Fibroblast of lung (primary cell): ENCODE data around the gene ARL16. TPM values are rescaled to one million over a fixed set of nuclear protein-coding genes. Genes with fewer than 3 reads are reported as not detected.
A peak's percentile ranks its signal among the peaks of the same experiment; 100 is the strongest.

Experiments
- DNase-seq, 2 donors: peaks; one replicate each; pipeline versions ENCODE4 v3.0.0 to v3.0.0-alpha.2; 2010; ENCODE audit warnings: low read depth in 2 of 2
- H2AFZ ChIP-seq: 2 replicates; pipeline ENCODE4 v1.5.1; 2012; ENCODE audit warnings: low read length, control low read depth, inconsistent platforms
- H3K27ac ChIP-seq: 2 replicates; pipeline ENCODE4 v1.5.1; 2011; ENCODE audit warnings: low read length, control low read depth; ENCODE audit not compliant: insufficient read depth
- H3K27me3 ChIP-seq: 2 replicates; pipeline ENCODE4 v1.5.1; 2011; ENCODE audit warnings: mild to moderate bottlenecking, low read length; ENCODE audit not compliant: control insufficient read depth, insufficient read depth
- H3K36me3 ChIP-seq: 2 replicates; pipeline ENCODE4 v1.5.1; 2011; ENCODE audit warnings: low read length; ENCODE audit not compliant: control insufficient read depth, insufficient read depth
- H3K4me1 ChIP-seq: 2 replicates; pipeline ENCODE4 v1.5.1; 2011; ENCODE audit warnings: low read length; ENCODE audit not compliant: control insufficient read depth, insufficient read depth; ENCODE audit errors: extremely low read depth
- H3K4me2 ChIP-seq: 2 replicates; pipeline ENCODE4 v1.5.1; 2011; ENCODE audit warnings: low read length, control low read depth; ENCODE audit not compliant: insufficient read depth; ENCODE audit errors: extremely low read depth
- H3K4me3 ChIP-seq, 4 experiments: fragments of 200-600 bp in 1 of 4; sonication (generic) in 1 of 4; replicated peaks in 1 of 4; 2 replicates each; pipeline ENCODE4 v1.5.1; 2011 to 2016; ENCODE audit warnings: low read length in 4 of 4, low read depth in 3 of 4, mild to moderate bottlenecking in 3 of 4, control low read depth in 2 of 4, inconsistent platforms in 1 of 4, mixed read lengths in 1 of 4; ENCODE audit not compliant: insufficient read depth in 1 of 4; ENCODE audit errors: control extremely low read depth in 1 of 4
- H3K79me2 ChIP-seq: 2 replicates; pipeline ENCODE4 v1.5.1; 2012; ENCODE audit warnings: mild to moderate bottlenecking, low read length, inconsistent platforms; ENCODE audit not compliant: control insufficient read depth, insufficient read depth
- H3K9ac ChIP-seq: 2 replicates; pipeline ENCODE4 v1.5.1; 2011; ENCODE audit warnings: mild to moderate bottlenecking, low read length, control low read depth; ENCODE audit not compliant: insufficient read depth
- H3K9me3 ChIP-seq: 2 replicates; pipeline ENCODE4 v1.5.1; 2012; ENCODE audit warnings: low read depth, low read length; ENCODE audit not compliant: control insufficient read depth, insufficient read depth
- H4K20me1 ChIP-seq: 2 replicates; pipeline ENCODE4 v1.5.1; 2011; ENCODE audit warnings: low read length; ENCODE audit not compliant: control insufficient read depth, insufficient read depth; ENCODE audit errors: extremely low read depth
- CTCF ChIP-seq, 2 donors: IDR thresholded peaks in 1 of 2; conservative IDR thresholded peaks in 1 of 2; 1 replicate in 1 of 2; 2 replicates in 1 of 2; pipeline ENCODE4 v1.5.1; 2011 to 2012; ENCODE audit warnings: low read length in 2 of 2, control low read depth in 1 of 2, inconsistent platforms in 1 of 2, low read depth in 1 of 2, mild to moderate bottlenecking in 1 of 2
- EZH2 ChIP-seq: IDR thresholded peaks from 2 replicates; pipeline ENCODE4 v1.5.1; 2012; ENCODE audit warnings: low read length, control low read depth, mild to moderate bottlenecking; ENCODE audit errors: missing control alignments
- polyA plus RNA-seq, 2 donors: library from polyadenylated mRNA; depleted of rRNA in 1 of 2; stranded (reverse) in 1 of 2; unstranded in 1 of 2; fragments of >200 nt; gene quantifications; 2 replicates each; pipeline ENCODE4 v1.2.1, GENCODE V29; 2011 to 2012; ENCODE audit warnings: missing spikeins in 1 of 2
- total RNA-seq: library from RNA; depleted of rRNA; stranded (reverse); fragments of >200 nt; gene quantifications from 2 replicates; pipeline ENCODE4 v1.2.1, GENCODE V29; 2014

The ARL16 gene
- total and polyA plus RNA-seq, 2 donors (not counting 1 experiment from before 2014, with no cell fraction given): 28.1 to 35.8 TPM

DNA sequence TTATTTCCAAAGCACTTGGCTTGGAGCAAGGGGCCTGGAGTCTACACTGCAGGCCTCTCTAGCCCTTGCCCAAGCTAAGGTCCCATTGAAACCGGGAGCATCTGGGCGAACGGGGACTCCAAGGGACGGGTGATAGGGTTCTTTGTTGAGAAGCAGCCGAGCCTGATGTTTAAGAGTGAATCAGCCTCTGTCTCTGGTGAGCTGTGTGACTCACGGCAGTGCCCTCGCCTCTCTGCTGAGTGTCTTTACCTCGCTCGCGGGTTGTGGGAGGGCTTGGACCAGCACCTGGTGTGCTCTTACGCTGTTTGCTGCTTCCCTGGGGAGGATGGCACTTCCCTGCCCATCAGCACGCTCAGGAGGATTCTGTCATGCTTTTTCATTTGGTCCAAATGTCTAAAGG, 1.5 kb upstream of the ARL16 start:
- peak; percentile 28 to 76 for DNase-seq
- peak overlapping the region; percentile 100 for H3K4me2 ChIP-seq
- H3K79me2 ChIP-seq: peaks cover 81% of the 10 kb centered on the region
- no peaks in the 10 kb centered on the region for H3K27me3 ChIP-seq
- H3K27ac ChIP-seq: peak overlapping the region; percentile 96
- no peaks in the 10 kb centered on the region for H3K9me3 ChIP-seq
- peaks cover 42% of the 10 kb centered on the region for H3K36me3 ChIP-seq
- H3K9ac ChIP-seq: peak overlapping the region; percentile 97
- no peak overlapping the region for H2AFZ ChIP-seq
- peak overlapping the region; percentile 62 to 92 (median 80) for H3K4me3 ChIP-seq
- TF ChIP-seq CTCF (conservative IDR thresholded peaks at IDR 0.05 in 1 of 2, IDR thresholded peaks at IDR 0.05 in 1 of 2; ENCODE audit: low read depth in 1 of 2, low read length in 2 of 2) (no peak), EZH2 (no peak)
- peaks cover 2% of the 10 kb centered on the region for H4K20me1 ChIP-seq
- peaks cover 12% of the 10 kb centered on the region for H3K4me1 ChIP-seq

DNA sequence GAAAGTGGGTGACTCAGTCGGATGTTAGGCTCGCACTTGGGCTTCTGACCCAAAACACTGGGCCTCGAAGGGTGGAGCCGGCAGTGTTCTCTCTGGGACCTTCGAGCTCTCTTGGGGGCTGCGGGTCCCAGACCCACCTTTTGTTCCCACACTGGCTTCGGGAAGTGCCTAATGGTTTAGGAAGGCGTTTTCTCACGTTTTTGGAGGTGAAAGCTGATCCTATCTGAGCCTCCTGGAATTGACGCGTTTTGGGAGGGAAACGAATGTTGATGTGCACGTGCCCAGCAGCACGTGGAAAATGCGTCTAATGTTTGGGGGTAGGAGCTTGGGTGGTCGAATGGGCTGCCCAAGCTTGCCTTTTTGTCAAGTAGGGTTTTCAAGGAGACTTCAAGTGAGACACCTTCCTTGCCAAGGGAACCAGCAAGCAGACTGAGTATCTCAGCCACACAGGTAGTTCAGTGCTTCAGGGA, 880 bp upstream of the ARL16 start:
- Histone ChIP-seq H3K27me3 (no peaks in the 10 kb centered on the region), H3K27ac (peak overlapping the region; percentile 96), H2AFZ (no peak overlapping the region), H3K9ac (peak overlapping the region; percentile 97), H3K4me3 (peak overlapping the region; percentile 62 to 92 (median 80)), H3K4me1 (peaks cover 12% of the 10 kb centered on the region), H3K9me3 (no peaks in the 10 kb centered on the region), H4K20me1 (peaks cover 2% of the 10 kb centered on the region), H3K36me3 (peaks cover 37% of the 10 kb centered on the region), H3K79me2 (peaks cover 74% of the 10 kb centered on the region), H3K4me2 (peak overlapping the region; percentile 100)
- no peak for TF ChIP-seq EZH2
- no peak for TF ChIP-seq CTCF (conservative IDR thresholded peaks at IDR 0.05 in 1 of 2, IDR thresholded peaks at IDR 0.05 in 1 of 2; ENCODE audit: low read depth in 1 of 2, low read length in 2 of 2)
- DNase-seq: peak in 1 of 2 donors; percentile 84

- Histone ChIP-seq H3K4me1 (peaks cover 12% of the 10 kb centered on the region), H3K27ac (peak overlapping the region; percentile 94), H3K79me2 (peaks cover 61% of the 10 kb centered on the region), H2AFZ (peak overlapping the region; percentile 57), H3K36me3 (peaks cover 24% of the 10 kb centered on the region), H3K27me3 (no peaks in the 10 kb centered on the region), H3K9ac (peak overlapping the region; percentile 92), H4K20me1 (peaks cover 2% of the 10 kb centered on the region), H3K9me3 (no peaks in the 10 kb centered on the region), H3K4me2 (peak overlapping the region; percentile 88), H3K4me3 (peak overlapping the region; percentile 80 to 97 (median 92))
- no peak for TF ChIP-seq CTCF (conservative IDR thresholded peaks at IDR 0.05 in 1 of 2, IDR thresholded peaks at IDR 0.05 in 1 of 2; ENCODE audit: low read depth in 1 of 2, low read length in 2 of 2)
- TF ChIP-seq EZH2: no peak
- no peak for DNase-seq
Observed at GRCh38 chr17:81683208-81683583, 401 bp downstream of the ARL16 start.
